Measurements from ENCODE around the gene TBC1D2.

TBC1D2 gene

DNA sequence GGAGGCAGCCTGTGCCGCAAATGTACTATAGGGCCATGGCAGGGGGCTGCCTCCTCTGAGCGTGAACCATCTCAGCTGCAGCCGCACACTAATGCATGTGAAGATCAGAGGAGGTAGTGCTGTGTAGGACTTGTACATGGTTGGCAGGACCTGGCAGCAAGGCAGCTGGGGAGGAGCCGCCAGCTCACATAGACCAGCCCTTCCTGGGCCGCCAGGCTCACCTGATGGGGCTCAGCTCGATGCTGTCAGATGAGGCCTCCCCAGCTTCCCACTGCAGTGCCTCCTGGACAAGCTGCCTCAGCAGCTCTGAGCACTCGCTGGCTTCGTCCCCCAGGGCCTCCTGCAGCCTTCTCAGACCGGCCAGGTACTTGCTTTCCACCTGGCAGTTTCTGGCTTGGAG, 45.0 kb downstream of the TBC1D2 start:
- no peak for DNase-seq

DNA sequence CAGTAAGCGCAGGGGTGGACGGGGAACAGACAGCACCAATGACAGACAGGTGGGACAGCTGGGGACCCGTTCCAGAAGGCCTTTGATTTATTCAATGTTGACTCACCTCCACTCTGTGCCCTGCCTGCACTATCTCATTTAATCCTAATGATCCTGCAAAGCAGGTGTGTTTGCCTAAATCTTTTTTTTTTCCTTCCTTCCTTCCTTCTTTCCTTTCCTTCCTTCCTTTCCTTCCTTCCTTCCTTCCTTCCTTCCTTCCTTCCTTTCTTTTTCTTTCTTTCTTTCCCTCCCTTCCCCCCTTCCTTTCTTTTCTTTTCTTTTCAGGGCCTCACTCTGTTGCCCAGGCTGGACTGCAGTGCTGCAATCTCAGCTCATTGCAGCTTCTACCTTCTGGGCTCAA, 45.9 kb downstream of the TBC1D2 start:
- DNase-seq, result no peak

DNA sequence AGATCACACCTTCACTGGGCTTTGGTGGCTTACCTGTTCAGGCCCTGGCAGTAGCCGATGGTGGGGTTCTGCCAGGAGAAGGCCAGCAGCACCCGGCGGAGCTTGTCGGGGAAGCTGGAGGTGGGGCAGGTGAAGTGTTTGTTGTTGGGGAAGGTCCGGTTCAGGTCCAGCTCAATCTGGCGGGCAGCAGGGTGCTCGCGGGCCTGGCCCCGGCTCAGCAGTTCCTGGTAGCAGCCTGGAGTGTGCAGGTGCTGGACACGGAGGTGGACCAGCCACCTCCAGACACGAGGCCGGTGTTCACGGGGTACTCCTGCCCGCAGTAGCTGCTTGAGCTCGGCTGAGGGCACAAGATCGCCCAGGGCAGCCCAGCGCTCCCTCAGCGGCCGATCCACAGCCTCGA, 46.8 kb downstream of the TBC1D2 start:
- no peak for DNase-seq

DNA sequence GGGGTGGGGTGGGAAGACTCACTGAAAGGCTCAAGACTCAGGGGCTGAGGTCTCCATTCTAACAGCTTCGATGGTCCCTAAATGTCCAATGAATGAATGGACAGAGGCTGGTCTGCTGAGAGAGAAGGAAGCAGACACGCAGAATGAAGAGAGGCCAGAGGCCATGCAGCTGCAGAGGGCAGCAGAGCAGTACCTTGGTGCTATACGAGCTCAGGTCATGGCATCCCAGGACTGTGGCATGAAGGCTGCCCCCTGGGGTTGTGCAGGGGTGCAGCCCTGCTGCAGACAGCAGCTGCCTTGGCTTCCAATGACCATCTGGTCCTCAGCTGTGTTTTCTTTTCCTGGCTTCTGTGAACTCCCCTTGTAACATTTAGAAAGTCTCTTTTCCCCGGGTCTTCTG, 47.8 kb downstream of the TBC1D2 start:
- DNase-seq, result no peak

DNA sequence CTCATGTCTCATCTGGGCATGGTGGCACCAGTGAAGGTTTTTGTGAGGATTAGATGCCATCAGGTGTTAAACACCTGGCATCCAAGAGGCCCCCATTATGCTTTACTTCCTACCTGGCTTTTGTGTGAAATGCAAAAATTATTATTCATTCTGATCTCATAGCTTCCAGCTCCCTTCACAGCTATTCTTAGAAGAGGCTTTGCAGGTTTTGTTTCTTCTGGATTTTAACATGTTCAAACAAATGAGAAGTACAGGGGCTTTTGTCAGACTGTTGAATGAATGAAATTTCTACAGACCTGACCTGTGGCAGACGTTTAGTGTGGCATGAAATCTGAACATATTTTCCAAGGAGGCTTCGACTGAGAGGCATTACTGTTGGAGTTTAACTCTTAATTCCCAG, 48.7 kb downstream of the TBC1D2 start:
- no peak for DNase-seq

DNA sequence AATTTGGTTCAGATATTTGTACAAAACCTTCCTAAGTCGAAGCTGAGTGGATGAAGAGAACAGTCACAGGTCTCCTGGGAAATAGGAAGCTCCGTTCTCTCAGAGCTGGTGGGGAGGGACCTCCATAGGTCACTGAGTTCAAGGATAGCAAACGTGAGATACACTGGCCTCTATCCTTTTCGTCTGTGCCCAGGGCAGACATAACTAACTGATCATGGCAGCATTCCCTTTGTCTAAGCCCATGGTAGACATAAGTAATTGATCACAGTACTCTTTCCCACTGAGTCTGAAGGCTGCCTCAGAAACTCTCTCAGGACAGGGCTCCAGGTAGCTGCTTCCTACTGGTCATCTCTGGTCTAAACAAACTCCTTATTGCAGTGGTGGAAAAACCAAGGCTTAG, 50.8 kb downstream of the TBC1D2 start:
- DNase-seq, result no peak

DNA sequence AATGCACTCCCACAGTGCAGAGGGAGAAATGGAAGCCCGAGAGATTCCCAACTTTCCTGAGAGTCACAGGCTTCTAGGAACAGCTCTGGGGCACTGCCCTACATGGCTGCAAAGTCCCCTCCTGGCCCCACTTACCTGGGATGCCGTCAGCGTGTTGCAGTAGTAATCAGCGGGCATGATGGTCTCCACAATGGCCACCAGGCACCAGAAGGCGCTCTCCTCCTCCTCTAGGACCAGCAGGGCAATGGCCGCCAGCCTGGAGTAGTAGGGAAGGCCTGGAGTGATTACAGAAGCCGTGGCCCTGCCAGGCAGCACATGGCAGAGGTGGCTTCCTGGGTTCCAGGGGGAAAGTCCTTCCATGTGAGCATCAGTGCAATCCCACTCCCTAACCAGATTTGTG, 52.3 kb downstream of the TBC1D2 start:
- DNase-seq, result no peak

DNA sequence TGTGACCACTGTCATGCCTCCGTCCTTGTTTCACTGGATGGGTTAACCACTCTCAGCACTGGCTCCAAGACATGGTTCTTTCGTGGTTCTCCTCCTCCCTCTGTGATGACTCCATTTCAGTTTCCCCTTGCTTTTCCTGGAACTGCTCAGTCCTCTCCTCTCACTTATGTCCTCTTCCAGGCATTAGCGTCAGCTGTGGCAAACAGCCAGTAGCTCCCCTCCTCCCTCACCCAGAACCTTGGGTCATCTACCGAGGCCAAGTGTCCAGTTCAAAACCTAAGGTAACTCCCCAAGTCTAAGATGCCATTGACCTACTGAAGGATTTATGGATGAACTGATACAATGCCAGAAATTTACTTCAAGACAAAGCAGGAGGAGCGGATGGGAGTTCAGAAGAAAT, 53.2 kb downstream of the TBC1D2 start:
- DNase-seq, result no peak

DNA sequence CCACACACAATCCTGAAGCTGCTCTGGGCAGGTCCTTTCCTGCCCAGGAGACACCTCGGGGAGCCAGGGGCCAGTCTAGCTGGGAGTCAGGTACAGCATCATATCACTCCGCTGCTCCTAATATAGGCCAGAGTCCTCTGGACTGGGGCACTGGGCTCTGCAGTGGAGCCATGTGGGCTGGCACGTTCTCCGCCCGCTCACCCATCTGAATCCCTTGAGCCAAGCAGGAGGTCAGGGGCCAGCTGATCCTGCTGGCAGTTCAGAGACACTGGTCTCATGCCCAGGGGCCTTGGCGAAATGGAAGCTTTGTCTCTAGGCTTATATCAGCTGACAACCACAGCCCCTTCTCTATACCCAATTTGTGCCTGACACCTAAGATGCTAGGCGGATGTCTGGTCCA, 53.7 kb downstream of the TBC1D2 start:
- DNase-seq, result no peak

DNA sequence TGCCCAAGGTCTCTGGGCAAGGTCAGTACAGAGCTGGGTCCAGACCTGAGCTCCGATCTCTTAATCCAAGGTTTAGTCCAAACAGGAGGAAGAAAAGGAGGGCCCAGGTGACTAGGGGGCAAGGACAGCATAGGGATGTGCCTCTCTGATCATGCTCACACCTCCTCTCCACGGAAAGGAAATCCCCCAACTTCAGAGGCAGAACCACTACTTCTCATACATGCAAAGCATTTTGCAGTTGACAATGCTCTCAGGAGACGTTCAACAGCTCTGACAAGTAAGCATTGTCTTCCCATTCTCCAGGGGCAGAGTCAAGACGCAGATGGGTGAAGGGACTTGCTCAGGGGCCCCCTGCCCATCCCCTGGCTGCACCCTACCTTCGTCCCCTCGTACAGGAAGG, 54.3 kb downstream of the TBC1D2 start:
- DNase-seq, result no peak

DNA sequence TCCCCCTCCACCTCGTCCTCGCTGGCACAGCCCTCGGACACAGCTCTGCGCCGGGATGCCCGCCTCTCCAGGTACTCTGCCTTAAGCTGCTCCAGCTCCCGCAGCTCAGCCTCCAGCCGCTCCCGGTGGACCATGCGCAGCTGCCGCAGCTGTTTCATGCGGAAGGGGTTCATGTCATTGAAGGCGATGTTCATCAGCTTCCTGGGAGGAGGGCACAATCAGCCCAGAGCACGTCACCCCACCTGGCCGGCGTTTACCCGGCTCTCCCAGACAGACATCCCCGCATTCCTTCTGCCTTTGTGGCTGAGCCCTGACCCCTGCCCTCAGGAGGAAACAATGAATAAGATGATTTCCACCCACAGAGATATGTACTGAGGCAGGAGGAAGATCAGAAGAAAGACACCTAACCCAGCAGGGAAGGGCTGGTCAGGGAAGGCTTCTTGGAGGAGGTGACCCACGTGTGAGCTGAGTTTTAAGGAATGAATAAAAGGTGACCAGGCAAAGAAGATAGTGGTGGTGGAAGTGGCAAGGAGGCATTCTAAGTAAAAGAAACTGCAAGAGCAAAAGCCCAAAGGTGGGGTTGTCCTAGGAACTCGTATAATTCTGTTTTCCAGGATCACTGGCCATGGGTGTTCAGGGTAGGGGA, 55.9 kb downstream of the TBC1D2 start:
- DNase-seq, result no peak

DNA sequence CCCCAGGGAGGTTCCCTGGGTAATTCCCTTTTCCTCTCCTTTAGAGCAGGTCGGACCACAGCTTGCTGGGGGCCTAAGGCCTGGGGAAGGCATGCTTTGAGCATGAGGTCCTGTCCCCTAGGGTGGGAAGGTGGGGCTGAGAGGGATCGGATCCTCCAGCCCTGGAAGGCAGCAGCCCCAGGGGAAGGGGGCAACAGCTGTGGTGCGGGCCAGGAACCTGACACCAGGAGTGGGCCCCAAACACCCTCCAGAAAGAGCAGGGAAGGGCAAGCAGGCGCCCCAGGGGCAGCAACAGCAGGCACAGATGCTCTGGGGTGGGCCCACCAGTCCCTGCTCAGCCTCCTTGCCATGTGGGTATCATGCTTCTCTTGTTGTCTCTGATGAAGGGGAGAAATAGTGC, 59.8 kb downstream of the TBC1D2 start:
- DNase-seq, result no peak

DNA sequence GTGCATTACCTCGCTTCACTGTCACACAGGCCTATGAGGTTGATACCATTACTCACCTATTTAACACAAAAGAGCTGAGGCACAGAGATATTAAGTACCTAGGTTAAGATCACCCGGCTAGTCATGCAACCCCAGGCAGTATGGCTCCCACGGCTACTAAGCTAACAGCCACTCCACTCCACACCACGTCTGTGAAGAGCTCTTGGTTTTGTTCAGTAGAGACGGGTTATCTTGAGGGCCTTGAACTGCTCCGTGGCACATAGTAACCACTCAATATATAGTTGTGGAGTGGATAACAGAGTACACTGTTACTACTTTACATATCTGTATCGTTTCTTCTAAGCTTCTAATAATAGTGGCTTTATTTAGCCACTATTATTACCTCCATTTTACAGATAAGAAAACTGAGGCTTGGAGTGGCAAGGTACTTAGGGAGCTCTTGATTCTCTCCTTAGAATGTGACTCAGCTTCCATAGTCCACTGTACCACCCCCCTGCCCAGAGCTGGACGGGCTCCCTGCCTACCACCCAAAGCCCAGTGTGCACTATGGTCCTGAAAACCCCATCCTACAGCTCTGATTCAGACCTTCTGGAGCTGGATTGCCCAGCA, 62.0 kb downstream of the TBC1D2 start:
- no peak for DNase-seq

DNA sequence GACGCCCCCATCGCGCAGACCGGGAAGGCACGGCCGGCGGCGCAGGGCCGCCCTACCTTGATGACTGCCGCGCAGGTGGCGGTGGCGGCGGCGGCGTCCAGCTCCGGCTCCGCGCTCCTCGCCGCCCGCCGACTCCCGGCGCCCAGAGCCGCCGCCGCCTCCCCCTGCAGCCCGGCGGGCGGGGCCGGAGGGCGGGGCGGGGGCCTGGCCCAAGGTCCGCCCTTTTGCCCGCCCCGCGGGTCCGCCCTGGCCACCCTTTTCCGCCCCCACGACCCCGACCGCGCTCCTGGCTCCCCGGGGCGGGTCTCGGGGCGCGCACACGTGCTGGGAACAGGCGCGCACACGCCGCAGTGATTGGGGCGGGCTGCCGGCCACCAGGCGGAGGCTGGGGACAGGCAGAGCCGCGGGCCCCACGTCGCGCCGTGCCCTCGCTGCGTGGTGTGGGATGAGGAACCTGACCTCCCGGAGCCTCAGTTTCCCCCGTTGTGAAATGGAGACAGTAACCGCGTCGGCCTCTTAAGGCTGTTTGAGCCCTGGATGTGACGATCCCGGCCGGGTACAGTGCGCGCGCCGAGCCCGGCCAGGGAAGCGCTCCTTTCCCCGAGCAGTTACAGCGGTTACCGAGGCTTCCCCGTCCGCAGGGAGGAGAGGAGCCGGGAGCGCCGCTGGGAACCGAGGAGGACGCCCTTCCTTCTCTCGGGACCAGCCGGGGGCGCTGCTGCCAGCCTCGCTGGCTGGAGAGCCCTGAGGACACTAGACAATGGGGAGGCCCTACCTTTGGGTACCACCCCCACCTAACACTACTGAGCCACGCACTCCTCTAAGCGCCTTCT, 62.7 kb downstream of the TBC1D2 start, which contains the start of gene CORO2A:
Gene CORO2A, minus strand, starts transcription at position 135 of the 833 bp plus-strand sequence. CDS start 34,977 bp downstream, outside the sequence.
- peak; percentile 59 to 67 for DNase-seq

DNA sequence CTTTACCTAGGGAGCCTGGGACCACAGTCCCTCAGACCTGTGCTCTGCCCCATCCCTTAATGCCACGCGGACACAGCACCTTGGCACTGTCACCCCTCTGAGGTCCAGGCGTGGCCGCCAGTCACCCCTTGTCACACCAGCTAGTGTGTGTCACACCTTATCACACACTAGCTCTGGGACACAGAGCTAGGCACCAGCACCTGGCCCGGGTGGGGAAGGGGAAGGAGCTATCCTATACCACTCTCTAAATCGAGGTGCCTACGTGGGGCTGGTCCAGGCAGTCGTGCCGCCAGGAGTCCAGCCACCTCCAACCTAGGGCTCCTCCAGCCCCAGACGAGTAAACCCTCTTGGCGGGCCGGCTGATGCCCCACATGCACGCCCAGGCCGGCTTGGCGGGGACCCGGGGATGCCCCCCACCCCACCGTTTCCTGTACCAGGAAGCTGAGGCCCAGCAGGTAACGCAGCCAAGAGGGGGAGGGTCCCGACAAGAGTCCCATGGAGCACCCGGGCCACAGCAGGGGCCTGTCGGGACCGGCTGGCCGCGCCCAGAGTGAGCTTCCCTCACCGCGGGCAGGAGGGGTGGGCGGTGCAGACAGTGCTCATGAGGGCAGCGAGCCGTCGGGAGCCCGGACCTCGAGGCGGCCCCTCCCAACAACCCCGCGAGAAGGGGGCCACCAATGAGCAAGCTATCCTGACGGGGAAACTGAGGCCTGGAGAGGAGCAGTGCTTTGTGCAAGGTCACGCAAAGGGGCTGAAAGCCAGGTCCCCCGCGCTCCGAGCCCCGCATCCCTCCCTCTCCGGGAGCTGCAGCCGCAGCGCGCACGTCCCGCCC, 63.6 kb downstream of the TBC1D2 start:
- DNase-seq, result no peak

DNA sequence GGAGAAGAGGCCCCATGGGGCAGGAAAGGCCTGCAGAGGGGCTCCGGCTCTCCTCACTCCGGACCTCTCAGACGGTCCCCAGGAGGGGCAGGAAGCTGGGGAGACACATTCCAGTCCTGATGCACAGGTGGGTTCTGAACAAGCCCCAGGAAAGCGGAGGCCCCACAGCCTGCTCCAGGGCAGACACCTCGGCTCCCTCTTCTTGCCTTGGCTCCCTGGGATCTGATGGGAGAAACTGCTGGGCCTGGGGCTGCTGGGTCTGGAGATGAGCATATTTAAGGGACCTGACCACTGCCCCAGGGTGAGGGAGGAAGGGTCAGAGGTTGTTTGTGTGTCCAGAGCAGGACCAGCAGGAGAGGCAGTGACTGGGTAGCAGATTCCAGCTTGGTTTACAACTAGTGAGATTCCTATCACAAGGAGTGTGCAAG, 64.3 kb downstream of the TBC1D2 start:
- no peak for DNase-seq

DNA sequence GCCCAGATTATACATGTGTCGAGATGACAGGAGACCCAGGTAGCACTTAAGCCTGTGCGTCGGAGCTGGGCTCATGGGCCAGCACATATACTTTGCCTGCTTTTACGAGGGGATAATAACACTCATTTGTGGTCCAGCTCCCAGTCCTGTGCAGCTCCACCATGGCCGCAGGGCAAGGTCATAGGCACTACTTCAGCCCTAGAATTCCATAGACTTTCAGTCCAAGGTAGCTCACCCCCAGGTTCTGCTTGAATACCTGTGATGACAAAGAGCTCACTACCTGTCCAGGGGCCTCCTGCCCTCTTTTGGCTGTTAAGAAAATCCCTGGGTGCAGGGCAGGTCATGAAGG, 64.7 kb downstream of the TBC1D2 start:
- DNase-seq, result no peak

DNA sequence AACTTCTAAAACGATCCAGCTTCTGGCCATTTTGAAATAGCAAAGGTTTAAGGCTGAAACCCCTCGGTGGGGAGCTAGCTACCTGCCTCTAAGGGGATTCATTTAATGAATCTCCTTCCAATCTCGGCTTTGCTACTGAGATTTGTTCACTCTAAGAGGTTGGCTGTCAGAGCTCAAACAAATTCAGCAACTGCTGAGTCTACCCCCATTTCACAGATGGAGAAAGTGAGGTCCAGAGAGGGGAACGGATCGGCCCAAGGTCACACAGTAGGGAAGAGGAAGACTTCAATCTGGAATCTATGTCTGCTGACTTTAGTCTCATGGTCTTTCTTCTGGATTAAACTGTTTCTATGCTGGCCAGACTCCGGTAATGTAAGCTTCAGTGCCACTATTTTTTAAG, 66.0 kb downstream of the TBC1D2 start:
- DNase-seq, result no peak

DNA sequence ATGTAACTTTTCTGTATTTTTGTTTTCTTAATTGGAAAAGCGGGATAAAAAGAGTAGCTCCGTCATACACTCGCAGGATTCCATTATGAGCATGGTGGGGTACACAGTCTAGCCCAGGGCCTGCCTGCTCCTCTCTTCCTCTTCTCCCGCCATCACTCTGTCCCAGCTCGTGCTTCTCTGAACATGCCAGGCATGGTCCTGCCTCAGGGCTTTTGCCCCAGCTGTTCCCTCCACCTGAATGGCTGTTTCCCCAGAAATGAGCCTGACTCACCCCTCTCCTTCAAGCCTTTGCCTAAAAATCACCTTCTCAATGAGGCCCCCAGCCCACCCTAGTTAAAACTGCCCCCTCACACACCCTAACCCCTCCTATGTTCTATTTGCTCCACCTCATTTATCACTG, 67.5 kb downstream of the TBC1D2 start:
- DNase-seq, result no peak

DNA sequence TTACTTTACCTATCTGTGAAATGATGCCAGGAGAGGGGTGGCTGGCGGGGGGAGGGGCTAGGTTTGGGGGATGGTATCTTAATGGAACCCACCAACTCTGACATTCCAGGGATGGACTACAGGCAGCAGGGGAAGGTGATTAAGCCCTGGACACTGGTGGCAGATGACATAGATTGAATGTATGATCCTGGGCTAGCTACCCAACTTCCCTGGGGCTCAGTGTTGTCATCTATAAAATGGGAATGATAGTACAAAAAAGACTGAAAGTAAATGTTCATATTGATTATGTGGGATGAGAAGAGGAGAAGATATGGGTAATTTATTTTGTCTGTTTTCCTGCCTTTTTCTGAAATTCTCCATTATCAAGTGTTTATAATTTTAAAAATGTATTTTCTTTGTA, 69.2 kb downstream of the TBC1D2 start:
- no peak for DNase-seq

DNA sequence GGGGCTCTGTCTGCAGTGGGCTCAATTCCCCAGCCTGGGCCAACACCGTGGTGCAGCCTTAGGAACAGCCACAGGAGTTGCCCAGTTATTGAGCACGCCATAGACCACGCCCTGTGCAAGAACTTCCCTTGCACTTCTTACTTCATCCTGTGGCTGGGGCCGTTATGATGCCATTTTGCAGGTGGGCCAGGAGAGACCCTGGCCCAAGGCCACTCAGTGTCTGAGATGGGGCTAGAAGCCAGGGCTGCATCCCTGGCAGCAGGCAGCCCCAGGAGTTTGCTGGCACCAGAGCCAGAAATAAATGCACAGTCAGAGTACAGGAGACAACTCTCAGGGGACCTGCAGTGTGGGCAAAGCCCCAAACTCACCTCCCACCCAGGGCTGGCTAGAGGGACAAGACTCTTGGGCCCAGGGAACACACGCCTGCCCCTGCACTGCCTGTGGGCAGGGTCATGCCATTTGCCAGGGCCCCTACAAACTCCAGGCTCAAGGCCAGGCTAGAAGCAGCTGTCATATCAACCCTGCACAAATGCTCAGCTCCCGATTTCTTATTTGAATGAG, 69.8 kb downstream of the TBC1D2 start:
- DNase-seq, result no peak

DNA sequence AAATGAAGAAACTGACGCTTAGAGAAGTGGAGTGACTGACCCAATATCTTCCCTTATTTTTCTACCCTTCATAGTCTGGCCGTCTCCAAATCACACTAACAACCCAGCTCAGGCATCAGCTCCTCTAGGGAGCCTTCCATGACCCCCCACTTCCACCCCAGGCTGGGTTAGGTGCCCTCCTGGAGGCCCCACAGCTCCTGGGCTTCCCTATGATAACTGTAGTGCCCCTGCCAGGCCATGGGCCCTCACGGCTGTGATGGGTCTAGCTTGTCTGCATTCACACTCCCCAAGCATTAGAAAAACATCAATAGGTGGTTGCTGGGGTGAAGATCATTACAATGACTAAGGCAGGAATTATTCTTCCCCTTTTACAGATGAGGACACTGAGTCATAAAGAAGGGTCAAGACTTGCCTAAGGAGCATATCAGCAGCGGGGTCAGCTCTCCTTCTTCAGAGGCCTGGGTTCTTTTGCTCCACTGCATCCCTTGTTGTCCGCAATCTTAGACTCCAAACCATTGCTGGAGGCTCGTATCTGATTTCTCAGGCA, 70.4 kb downstream of the TBC1D2 start:
- DNase-seq, result no peak

DNA sequence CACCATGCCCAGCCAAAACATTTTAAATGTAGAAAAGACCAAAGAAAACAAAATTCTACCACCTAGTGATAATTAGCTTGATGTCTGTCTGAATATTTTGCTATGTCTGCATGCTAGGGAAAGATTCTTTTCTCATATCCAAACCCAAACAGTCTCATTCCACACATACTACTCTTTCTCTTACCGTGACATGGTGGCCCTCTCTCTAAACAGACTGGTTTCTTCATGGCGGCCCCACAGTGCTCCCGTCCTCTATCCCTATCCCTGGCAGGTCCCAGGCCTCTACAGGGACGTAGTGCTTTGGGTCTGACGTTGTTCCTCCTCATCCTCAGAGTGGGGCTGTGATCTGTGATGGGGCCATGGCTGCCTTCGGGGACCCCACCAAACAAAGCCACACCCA, 71.1 kb downstream of the TBC1D2 start:
- DNase-seq, result no peak

All from NCI-H2081 (cell line).